Hepatocyte (in vitro differentiated cells): Measurements from ENCODE around the gene GINS1.

ENCODE experiments used
- CTCF ChIP-seq: fragments of 200-600 bp; sonication (generic); IDR thresholded peaks from 2 replicates; pipeline ENCODE4 v1.5.1; 2016; ENCODE audit warnings: antibody characterized with exemption, mild to moderate bottlenecking; ENCODE audit not compliant: poor library complexity
- EZH2 ChIP-seq: fragments of 200-600 bp; sonication (generic); IDR thresholded peaks from 2 replicates; pipeline ENCODE4 v1.6.1; 2016; ENCODE audit warnings: antibody characterized with exemption, mild to moderate bottlenecking, borderline replicate concordance
- EZH2phosphoT487 ChIP-seq: fragments of 200-600 bp; sonication (generic); IDR thresholded peaks from one replicate; pipeline ENCODE4 v1.6.1; 2018; ENCODE audit warnings: antibody characterized with exemption, mild to moderate bottlenecking, low read depth, moderate library complexity; ENCODE audit not compliant: unreplicated experiment, severe bottlenecking

- TF ChIP-seq EZH2 (no peak), CTCF (no peak), EZH2phosphoT487 (no peak)
These were observed at the start of gene GINS1 for GRCh38 chr20:25407311-25408169.
